K562 (cell line): ENCODE results near the gene LAMB2. TPM values are rescaled to one million over a fixed set of nuclear protein-coding genes. Genes with fewer than 3 reads are reported as not detected.

Experiments used
- MGA ChIP-seq: fragments of 450-650 bp; IDR thresholded peaks from 2 replicates; pipeline ENCODE4 v1.6.1; 2016; ENCODE audit warnings: mild to moderate bottlenecking, moderate library complexity
- polyA plus RNA-seq, 8 experiments: library from polyadenylated mRNA; depleted of rRNA in 4 of 8; stranded (reverse) in 5 of 8; unstranded in 3 of 8; fragments of >200 nt; fragmentation: Nextera tagmentation in 2 of 8; fragmentation: Illumina TruSeq in 1 of 8; extraction: Ambion mirVana in 2 of 8; extraction: Trizol in 1 of 8; gene quantifications; 2 replicates each; pipeline versions ENCODE4 v1.2.1 to v1.2.3, GENCODE V29; 2011 to 2014; ENCODE audit warnings: inconsistent platforms in 1 of 8, missing spikeins in 1 of 8
- total RNA-seq, 7 experiments: library from RNA; depleted of rRNA in 6 of 7; stranded (reverse); fragments of >200 nt in 6 of 7; fragmentation: Illumina TruSeq in 2 of 7; extraction: Trizol in 2 of 7; gene quantifications; 2 replicates each; pipeline versions ENCODE4 v1.2.1 to v1.2.3, GENCODE V29; 2011 to 2021; ENCODE audit warnings: low replicate concordance in 1 of 7

The LAMB2 gene
- total and polyA plus RNA-seq, 9 of the 15 experiments (the other 6 are each of a cell fraction or from before 2014, with no cell fraction given): 1.4 to 26.0 (median 16.2) TPM

DNA sequence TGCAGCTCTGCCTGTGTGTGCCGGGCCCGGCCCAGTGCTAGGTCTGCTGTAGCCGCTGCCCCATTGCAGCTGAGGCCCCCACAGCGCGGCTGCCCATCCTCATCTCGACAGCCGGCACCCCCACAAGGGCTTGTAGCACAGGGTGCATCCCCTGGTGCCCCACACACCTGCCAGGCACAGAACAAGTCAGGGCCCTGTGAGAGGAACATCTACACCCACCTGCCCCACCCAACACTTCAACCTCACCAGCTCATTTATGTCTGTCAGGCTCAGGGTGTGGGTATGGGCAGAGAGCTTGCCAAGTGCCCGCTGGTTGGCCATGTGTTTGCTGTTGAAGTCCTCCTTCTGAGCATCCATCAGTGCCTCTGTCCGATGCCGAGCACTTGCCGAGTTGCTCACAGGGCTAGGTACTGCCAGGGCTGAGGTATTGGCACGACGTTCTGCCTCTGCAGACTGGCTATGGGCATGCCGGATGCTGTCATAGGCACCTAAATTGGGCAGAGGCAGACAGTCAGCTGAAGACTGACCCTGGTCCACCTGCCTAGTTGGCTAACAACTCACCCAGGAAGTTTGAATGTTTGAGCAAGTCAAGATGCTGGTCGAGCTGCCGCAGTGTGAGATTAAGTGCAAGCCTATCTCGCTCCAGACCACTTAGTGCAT is 9.8 kb downstream of the LAMB2 start (continued):
- TF ChIP-seq MGA: no peak
